Hepatocyte (in vitro differentiated cells): Measurements from ENCODE around the gene RNF222.

Experiments
- EZH2phosphoT487 ChIP-seq: fragments of 200-600 bp; sonication (generic); IDR thresholded peaks from one replicate; pipeline ENCODE4 v1.6.1; 2018; ENCODE audit warnings: antibody characterized with exemption, mild to moderate bottlenecking, low read depth, moderate library complexity; ENCODE audit not compliant: unreplicated experiment, severe bottlenecking
- TF ChIP-seq, protein P1 (sequence below): fragments of 200-600 bp; sonication (generic); IDR thresholded peaks from 2 replicates; pipeline ENCODE4 v1.5.1; 2016; ENCODE audit warnings: antibody characterized with exemption, mild to moderate bottlenecking; ENCODE audit not compliant: poor library complexity

DNA sequence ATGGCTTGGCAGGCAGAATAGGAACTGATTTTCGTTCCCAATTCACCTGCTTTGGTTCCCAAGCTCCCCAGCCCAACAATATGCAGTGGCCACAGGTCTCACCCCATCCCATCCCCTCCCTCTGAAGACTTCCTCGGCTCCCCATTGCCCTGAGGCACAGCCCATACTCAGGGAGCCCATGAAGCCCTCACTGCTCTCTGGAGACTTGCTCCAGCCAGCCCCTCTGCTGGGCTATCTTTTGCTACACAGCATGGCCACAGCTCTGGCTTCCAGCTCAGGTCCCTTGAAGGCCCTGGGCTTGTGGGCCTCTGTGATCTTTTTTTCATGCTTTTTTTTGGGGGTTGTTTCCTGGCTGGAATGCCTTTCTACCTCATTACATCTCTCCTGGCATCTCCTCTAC lies 8.5 kb upstream of the RNF222 start:
- TF ChIP-seq, protein P1, sequence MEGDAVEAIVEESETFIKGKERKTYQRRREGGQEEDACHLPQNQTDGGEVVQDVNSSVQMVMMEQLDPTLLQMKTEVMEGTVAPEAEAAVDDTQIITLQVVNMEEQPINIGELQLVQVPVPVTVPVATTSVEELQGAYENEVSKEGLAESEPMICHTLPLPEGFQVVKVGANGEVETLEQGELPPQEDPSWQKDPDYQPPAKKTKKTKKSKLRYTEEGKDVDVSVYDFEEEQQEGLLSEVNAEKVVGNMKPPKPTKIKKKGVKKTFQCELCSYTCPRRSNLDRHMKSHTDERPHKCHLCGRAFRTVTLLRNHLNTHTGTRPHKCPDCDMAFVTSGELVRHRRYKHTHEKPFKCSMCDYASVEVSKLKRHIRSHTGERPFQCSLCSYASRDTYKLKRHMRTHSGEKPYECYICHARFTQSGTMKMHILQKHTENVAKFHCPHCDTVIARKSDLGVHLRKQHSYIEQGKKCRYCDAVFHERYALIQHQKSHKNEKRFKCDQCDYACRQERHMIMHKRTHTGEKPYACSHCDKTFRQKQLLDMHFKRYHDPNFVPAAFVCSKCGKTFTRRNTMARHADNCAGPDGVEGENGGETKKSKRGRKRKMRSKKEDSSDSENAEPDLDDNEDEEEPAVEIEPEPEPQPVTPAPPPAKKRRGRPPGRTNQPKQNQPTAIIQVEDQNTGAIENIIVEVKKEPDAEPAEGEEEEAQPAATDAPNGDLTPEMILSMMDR, result no peak
- no peak for TF ChIP-seq EZH2phosphoT487
